Liver (tissue), 9 donors: ENCODE data around the gene PARVG. TPM values are rescaled to one million over a fixed set of nuclear protein-coding genes. Genes with fewer than 3 reads are reported as not detected.

Experiments
- DNase-seq: peaks from one replicate; pipeline ENCODE4 v3.0.0-alpha.2; 2017; ENCODE audit warnings: low spot score
- H3K27ac ChIP-seq, 2 donors: one replicate each; pipeline ENCODE4 v1.7.0; 2013; ENCODE audit warnings: inconsistent platforms in 2 of 2, low read length in 2 of 2, control low read depth in 1 of 2, low read depth in 1 of 2, mild to moderate bottlenecking in 1 of 2
- H3K27me3 ChIP-seq, 4 donors: one replicate each; pipeline versions ENCODE4 v1.6.1 to v1.7.0; 2013; ENCODE audit warnings: low read length in 3 of 4, inconsistent platforms in 1 of 4, mild to moderate bottlenecking in 1 of 4, moderate library complexity in 1 of 4; ENCODE audit not compliant: control insufficient read depth in 4 of 4, insufficient read depth in 4 of 4
- H3K36me3 ChIP-seq, 4 donors: one replicate each; pipeline versions ENCODE4 v1.6.1 to v1.7.0; 2013; ENCODE audit warnings: low read length in 3 of 4, mild to moderate bottlenecking in 3 of 4, low read depth in 1 of 4, moderate library complexity in 1 of 4; ENCODE audit not compliant: control insufficient read depth in 4 of 4, insufficient read depth in 3 of 4
- H3K4me1 ChIP-seq, 4 donors: one replicate each; pipeline versions ENCODE4 v1.6.1 to v1.7.0; 2013; ENCODE audit warnings: low read length in 3 of 4, mild to moderate bottlenecking in 3 of 4, moderate library complexity in 1 of 4; ENCODE audit not compliant: control insufficient read depth in 4 of 4, insufficient read depth in 4 of 4
- H3K4me3 ChIP-seq, 3 donors: one replicate each; pipeline versions ENCODE4 v1.6.1 to v1.7.0; 2013; ENCODE audit warnings: low read length in 3 of 3, control low read depth in 1 of 3, low read depth in 1 of 3, mild to moderate bottlenecking in 1 of 3
- H3K9ac ChIP-seq, 2 donors: one replicate each; pipeline ENCODE4 v1.7.0; 2013; ENCODE audit warnings: low read length in 2 of 2, mild to moderate bottlenecking in 2 of 2, moderate library complexity in 2 of 2, control low read depth in 1 of 2, low read depth in 1 of 2
- H3K9me3 ChIP-seq, 4 donors: one replicate each; pipeline versions ENCODE4 v1.6.1 to v1.7.0; 2013; ENCODE audit warnings: low read length in 3 of 4; ENCODE audit not compliant: control insufficient read depth in 4 of 4
- FOXA1 ChIP-seq: IDR thresholded peaks from 2 replicates; pipeline ENCODE4 v1.6.1; 2016; ENCODE audit warnings: antibody characterized with exemption
- GABPA ChIP-seq, 2 donors: IDR thresholded peaks in 1 of 2; conservative IDR thresholded peaks in 1 of 2; 2 replicates each; pipeline ENCODE4 v1.6.1; 2016; ENCODE audit warnings: antibody characterized with exemption in 2 of 2, mild to moderate bottlenecking in 1 of 2, moderate library complexity in 1 of 2
- HNF4A ChIP-seq, 2 donors: conservative IDR thresholded peaks; 2 replicates each; pipeline ENCODE4 v1.6.1; 2016; ENCODE audit warnings: antibody characterized with exemption in 2 of 2, mild to moderate bottlenecking in 2 of 2
- HNF4G ChIP-seq: IDR thresholded peaks from 2 replicates; pipeline ENCODE4 v1.6.1; 2016; ENCODE audit warnings: antibody characterized with exemption
- JUND ChIP-seq, 2 donors: IDR thresholded peaks; 2 replicates each; pipeline ENCODE4 v1.6.1; 2016; ENCODE audit warnings: antibody characterized with exemption in 2 of 2
- MAX ChIP-seq: IDR thresholded peaks from 2 replicates; pipeline ENCODE4 v1.6.1; 2016; ENCODE audit warnings: antibody characterized with exemption
- NR2F2 ChIP-seq: IDR thresholded peaks from 2 replicates; pipeline ENCODE4 v1.6.1; 2016; ENCODE audit warnings: antibody characterized with exemption
- RXRA ChIP-seq, 2 donors: IDR thresholded peaks; 2 replicates each; pipeline ENCODE4 v1.6.1; 2017 to 2018; ENCODE audit warnings: antibody characterized with exemption in 2 of 2, mild to moderate bottlenecking in 1 of 2
- SP1 ChIP-seq: IDR thresholded peaks from 2 replicates; pipeline ENCODE4 v1.6.1; 2018; ENCODE audit warnings: antibody characterized with exemption, mild to moderate bottlenecking
- TAF1 ChIP-seq: conservative IDR thresholded peaks from 2 replicates; pipeline ENCODE4 v1.6.1; 2016; ENCODE audit warnings: antibody characterized with exemption, mild to moderate bottlenecking
- YY1 ChIP-seq: IDR thresholded peaks from 2 replicates; pipeline ENCODE4 v1.6.1; 2016; ENCODE audit warnings: antibody characterized with exemption, mild to moderate bottlenecking
- WGBS: extraction: QIAGEN DNeasy Blood & Tissue Kit; methylation state at CpG from one replicate; pipeline ENCODE4 v1.1.7; 2013; 5-methylcytosine and 5-hydroxymethylcytosine counted together
- polyA plus RNA-seq, 2 donors: library from polyadenylated mRNA; stranded (reverse) in 1 of 2; unstranded in 1 of 2; fragments of 200-250 nt in 1 of 2; fragments of >200 nt in 1 of 2; fragmentation: Nextera tagmentation in 1 of 2; extraction: Ambion mirVana in 1 of 2; gene quantifications; one replicate each; pipeline versions ENCODE4 v1.2.1 to v1.2.3, GENCODE V29; 2013 to 2015
- total RNA-seq, 2 donors: library from RNA; depleted of rRNA; stranded (reverse); fragments of >200 nt; gene quantifications; one replicate each; pipeline ENCODE4 v1.2.3, GENCODE V29; 2014
- TF ChIP-seq, protein P1 (sequence below): IDR thresholded peaks from 2 replicates; pipeline ENCODE4 v1.6.1; 2016; ENCODE audit warnings: antibody characterized with exemption
- TF ChIP-seq, protein P2 (sequence below): IDR thresholded peaks from 2 replicates; pipeline ENCODE4 v1.6.1; 2016; ENCODE audit warnings: antibody characterized with exemption, mild to moderate bottlenecking
- donor health status: healthy.
- donor health status: healthy.
- donor health status: healthy.
- donor health status: healthy.
- donor health status: healthy.

Gene PARVG
- total and polyA plus RNA-seq, 4 donors = 4.0 to 12.1 (median 6.6) TPM

DNA sequence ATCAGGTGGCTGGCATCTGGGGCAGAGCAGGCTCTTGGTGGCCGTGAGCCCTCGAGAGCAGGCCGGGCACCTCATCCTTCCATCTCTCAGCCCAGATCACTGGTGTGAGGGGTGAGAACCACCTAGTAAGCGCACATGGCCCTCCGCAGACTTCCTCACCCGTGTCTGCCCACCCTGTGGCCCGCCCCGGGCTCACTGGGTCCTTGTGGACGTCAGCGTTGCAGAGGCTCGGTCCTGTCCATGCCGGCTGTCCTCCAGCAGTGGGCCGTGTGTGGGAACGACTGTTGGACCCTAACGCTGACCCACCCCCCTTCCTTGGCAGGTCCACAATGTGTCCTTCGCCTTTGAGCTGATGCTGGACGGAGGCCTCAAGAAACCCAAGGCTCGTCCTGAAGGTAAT is 17.2 kb upstream of the PARVG start:
- no peak for TF ChIP-seq HNF4A (conservative IDR thresholded peaks at IDR 0.05)
- no peak for TF ChIP-seq JUND (IDR thresholded peaks at IDR 0.05)
- no peak for TF ChIP-seq FOXA1
- no peak for TF ChIP-seq MAX
- no peak for TF ChIP-seq TAF1
- TF ChIP-seq SP1 = no peak
- no peak for TF ChIP-seq RXRA (IDR thresholded peaks at IDR 0.05)
- no peak for TF ChIP-seq HNF4G
- TF ChIP-seq GABPA (IDR thresholded peaks at IDR 0.05 in 1 of 2, conservative IDR thresholded peaks at IDR 0.05 in 1 of 2) = no peak
- 90% methylated on average over 18 of the region's 18 CpGs for WGBS
- no peaks in the 10 kb centered on the region for H3K27me3 ChIP-seq
- no peak overlapping the region for H3K9ac ChIP-seq
- no peaks in the 10 kb centered on the region for H3K36me3 ChIP-seq
- no peak for DNase-seq
- no peak overlapping the region for H3K27ac ChIP-seq
- H3K4me1 ChIP-seq = no peaks in the 10 kb centered on the region
- H3K4me3 ChIP-seq = no peak overlapping the region
- H3K9me3 ChIP-seq = no peaks in the 10 kb centered on the region

DNA sequence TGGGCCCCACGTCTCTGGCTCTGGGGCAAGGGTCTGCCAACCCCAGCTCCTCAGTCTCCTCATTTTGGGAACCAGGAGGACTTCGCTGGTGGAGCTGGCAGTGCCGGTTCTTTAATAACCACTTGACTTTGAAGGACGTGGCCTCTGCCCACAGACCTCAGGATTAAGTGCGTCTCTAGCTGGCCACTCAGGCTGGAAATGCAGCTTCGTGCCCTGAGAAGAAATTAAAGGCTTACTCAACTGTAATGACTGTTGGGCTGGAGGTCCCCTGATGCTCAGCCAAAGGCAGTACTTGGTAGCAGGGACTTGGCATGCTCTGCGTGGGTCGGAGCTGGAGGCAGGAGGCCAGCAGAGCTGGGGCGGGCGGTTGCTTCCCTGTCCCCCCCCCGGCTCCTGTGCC is 16.7 kb upstream of the PARVG start:
- Histone ChIP-seq H3K4me3 (no peak overlapping the region), H3K9me3 (no peaks in the 10 kb centered on the region), H3K36me3 (no peaks in the 10 kb centered on the region), H3K27ac (no peak overlapping the region), H3K4me1 (no peaks in the 10 kb centered on the region), H3K27me3 (no peaks in the 10 kb centered on the region), H3K9ac (no peak overlapping the region)
- no peak for TF ChIP-seq GABPA (IDR thresholded peaks at IDR 0.05 in 1 of 2, conservative IDR thresholded peaks at IDR 0.05 in 1 of 2)
- TF ChIP-seq TAF1 = no peak
- no peak for TF ChIP-seq HNF4G
- no peak for TF ChIP-seq YY1
- TF ChIP-seq SP1 = no peak
- TF ChIP-seq, protein P1, sequence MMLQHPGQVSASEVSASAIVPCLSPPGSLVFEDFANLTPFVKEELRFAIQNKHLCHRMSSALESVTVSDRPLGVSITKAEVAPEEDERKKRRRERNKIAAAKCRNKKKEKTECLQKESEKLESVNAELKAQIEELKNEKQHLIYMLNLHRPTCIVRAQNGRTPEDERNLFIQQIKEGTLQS = no peak
- 86% methylated on average over 11 of the region's 11 CpGs for WGBS
- DNase-seq = no peak

GRCh38 chr22:44165286-44165874 is 15.3 kb upstream of the PARVG start:
- Histone ChIP-seq H3K4me1 (no peaks in the 10 kb centered on the region), H3K4me3 (no peak overlapping the region), H3K36me3 (no peaks in the 10 kb centered on the region), H3K27me3 (no peaks in the 10 kb centered on the region), H3K9ac (no peak overlapping the region), H3K27ac (no peak overlapping the region), H3K9me3 (no peaks in the 10 kb centered on the region)
- no peak for TF ChIP-seq GABPA (IDR thresholded peaks at IDR 0.05 in 1 of 2, conservative IDR thresholded peaks at IDR 0.05 in 1 of 2)
- no peak for TF ChIP-seq RXRA (IDR thresholded peaks at IDR 0.05)
- no peak for TF ChIP-seq MAX
- no peak for DNase-seq
- WGBS = 90% methylated on average over 15 of the region's 15 CpGs

DNA sequence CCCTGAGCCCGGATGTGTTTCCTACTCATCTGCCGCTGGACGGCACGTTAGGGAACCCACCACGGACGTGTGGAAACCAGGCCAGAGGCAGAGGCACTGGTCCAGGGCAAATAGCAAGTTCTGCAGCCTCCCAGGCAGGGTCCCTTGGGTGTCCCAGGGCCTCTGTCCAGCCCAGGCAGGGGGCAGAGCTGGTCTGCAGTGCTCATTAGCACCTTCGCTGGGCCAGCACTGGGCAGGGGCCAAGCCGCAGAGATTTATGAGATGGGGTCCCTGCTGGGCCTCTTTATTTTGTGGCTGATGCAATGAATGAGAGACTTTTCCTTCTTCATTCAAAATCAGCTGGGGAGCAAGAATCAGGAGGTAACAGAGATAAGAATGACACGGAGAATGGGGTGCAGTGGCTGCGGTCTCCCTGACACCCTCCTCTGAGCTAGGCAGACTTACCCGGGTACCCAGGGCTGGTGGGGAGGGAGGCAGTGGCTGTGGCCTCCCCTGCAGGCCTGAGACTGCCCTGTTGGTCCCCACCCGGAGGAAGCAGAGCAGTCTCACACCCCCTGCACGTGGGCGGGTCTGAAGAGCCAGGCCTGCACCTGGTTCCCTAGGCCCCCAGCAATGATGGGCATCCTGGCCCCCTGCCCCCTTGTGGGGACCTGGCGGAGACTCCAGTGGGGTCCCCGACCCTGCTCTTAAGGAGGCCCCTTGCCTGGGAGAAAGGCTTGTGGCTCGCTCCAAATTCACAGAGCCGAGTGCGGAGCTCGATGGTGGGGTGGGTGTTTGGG is 14.0 kb upstream of the PARVG start:
- Histone ChIP-seq H3K9me3 (no peaks in the 10 kb centered on the region), H3K4me3 (no peak overlapping the region), H3K9ac (no peak overlapping the region), H3K4me1 (no peaks in the 10 kb centered on the region), H3K36me3 (no peaks in the 10 kb centered on the region), H3K27ac (no peak overlapping the region), H3K27me3 (no peaks in the 10 kb centered on the region)
- no peak for DNase-seq
- TF ChIP-seq, protein P2, sequence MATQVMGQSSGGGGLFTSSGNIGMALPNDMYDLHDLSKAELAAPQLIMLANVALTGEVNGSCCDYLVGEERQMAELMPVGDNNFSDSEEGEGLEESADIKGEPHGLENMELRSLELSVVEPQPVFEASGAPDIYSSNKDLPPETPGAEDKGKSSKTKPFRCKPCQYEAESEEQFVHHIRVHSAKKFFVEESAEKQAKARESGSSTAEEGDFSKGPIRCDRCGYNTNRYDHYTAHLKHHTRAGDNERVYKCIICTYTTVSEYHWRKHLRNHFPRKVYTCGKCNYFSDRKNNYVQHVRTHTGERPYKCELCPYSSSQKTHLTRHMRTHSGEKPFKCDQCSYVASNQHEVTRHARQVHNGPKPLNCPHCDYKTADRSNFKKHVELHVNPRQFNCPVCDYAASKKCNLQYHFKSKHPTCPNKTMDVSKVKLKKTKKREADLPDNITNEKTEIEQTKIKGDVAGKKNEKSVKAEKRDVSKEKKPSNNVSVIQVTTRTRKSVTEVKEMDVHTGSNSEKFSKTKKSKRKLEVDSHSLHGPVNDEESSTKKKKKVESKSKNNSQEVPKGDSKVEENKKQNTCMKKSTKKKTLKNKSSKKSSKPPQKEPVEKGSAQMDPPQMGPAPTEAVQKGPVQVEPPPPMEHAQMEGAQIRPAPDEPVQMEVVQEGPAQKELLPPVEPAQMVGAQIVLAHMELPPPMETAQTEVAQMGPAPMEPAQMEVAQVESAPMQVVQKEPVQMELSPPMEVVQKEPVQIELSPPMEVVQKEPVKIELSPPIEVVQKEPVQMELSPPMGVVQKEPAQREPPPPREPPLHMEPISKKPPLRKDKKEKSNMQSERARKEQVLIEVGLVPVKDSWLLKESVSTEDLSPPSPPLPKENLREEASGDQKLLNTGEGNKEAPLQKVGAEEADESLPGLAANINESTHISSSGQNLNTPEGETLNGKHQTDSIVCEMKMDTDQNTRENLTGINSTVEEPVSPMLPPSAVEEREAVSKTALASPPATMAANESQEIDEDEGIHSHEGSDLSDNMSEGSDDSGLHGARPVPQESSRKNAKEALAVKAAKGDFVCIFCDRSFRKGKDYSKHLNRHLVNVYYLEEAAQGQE = no peak
- TF ChIP-seq NR2F2 = no peak
- TF ChIP-seq, protein P1 = no peak
- TF ChIP-seq RXRA (IDR thresholded peaks at IDR 0.05) = no peak
- no peak for TF ChIP-seq YY1
- WGBS = 90% methylated on average over 20 of the region's 20 CpGs
